Fibroblast of peridontal ligament (primary cell): ENCODE measurements around the gene GHR.

ENCODE experiments used
- DNase-seq: peaks from one replicate; pipeline ENCODE4 v3.0.0-alpha.2; 2010; ENCODE audit errors: extremely low read depth

GHR gene

GRCh38 chr5:42462083-42462482 is 38.8 kb downstream of the GHR start:
- no peak for DNase-seq

DNA sequence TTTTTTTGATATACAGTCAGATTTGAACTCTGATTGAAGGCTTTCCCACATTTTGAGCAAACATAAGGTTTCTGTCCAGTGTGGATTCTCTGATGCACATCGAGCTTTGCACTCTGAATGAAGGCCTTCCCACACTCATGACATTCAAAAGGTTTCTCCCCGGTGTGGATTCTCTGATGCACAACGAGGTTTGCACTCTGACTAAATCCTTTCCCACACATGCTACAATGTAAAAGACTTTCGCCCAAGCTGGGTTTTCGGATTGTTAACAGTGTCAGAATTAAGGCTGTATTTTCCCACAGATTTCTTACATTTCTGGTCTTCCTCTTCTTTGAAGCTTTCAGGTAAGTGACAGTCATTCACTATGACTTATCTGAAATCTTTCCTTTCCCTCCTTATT is 44.3 kb downstream of the GHR start:
- DNase-seq = no peak

DNA sequence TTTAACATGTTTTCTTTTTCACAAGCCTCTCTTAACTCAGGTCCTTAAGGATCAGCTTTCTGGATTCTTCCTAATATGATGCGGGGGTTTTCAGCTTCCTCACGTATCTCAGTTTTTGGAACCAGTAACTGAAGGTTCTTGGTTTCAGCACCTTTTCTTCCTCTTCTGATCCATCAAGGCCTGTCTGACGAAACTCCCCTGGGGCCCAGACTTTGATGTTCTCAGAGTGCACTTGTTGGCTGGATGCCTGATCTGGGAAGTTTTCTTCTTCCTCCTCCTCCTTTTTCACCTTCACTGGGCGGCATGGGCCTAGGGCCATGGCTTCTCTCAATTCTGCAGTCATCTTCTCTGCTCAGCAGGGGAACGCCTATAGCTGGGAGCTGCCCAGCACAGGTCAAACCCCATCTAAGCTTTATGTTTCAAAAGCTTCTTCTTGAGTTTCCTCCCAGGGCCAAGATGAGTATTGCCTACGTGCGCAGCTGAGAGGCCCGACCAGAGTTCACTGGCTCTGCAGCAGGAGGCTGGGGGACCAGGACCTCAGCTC is 44.8 kb downstream of the GHR start:
- no peak for DNase-seq

- no peak for DNase-seq
These were observed 60.4 kb downstream of the GHR start for GRCh38 chr5:42483472-42484154.

DNA sequence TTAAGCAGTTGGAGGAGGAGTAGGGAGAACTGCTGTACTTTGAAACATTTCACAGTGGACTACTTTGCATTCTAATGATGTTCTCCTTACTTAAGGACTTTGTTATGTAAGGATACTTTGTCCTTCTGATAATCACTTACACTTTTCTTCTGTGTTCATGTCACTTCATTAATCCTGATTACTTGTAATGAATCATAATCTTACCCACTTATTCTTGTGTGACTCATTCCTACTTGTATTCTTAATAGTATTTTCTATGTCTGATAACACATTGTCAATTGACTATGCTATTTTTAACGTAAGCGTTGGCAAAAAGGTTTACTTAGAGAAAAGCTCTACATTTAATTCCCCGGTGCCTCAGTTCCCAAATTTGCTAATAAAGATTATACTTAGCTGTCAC is 63.8 kb downstream of the GHR start:
- no peak for DNase-seq

GRCh38 chr5:42487821-42488220 is 64.6 kb downstream of the GHR start:
- DNase-seq = no peak

- no peak for DNase-seq
These were observed 67.6 kb downstream of the GHR start for GRCh38 chr5:42490831-42491230.

DNA sequence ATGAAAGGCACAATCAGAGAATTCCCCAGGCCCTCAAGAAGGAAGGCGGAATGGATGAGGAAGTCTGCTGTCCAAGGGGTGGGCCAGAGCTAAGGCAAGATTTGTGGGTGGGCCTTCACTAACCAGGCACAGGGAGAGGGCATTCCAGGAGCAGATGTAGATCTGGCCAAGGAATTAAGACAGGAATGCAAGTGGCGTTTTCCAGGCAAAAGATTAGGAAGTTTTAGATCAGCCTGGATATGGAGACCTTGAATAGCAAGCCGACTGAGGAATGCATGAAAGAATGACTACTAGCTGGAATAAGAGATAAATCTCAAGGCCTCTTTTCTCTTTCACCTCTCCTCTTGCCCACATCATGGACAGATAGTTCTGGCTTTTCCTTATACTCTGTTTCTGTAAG is 68.5 kb downstream of the GHR start:
- DNase-seq = no peak

DNA sequence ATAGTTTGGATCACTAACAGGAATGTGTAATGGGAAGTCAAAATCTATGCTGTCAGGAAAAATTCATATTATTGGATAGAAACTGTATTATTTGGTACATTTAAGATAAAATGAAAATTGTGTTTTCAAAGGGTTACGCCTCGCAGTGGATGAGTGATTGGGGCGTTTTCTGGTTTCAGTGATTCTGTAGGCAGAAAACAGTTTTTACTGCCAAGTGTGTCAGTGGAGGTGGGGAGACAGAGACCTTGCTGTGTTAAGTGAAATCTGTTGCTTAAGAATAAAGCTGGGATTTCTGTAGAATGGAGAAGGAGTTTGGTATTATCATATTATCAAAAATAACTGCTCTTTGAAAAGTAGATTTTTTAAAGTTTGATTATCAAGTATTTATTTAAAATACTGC is 69.7 kb downstream of the GHR start:
- no peak for DNase-seq

DNA sequence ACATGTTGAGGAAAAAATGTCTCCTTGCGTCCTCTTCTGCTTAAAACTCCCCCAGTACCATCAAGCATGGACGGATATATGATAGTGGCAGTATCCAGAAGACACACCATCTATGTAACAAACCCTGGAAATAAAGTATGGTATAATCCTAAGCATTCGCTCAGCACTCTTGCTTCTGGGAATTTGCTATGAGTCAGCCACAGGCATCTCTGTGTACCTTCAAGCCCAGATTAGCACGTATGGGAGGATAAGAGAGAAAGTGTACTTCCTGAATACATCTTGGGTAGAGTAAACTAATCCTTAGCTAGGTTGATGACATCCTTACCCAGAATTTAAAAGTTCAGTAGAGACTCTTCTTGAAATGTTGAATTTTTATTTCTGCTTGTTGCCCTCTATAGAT is 71.2 kb downstream of the GHR start:
- DNase-seq = no peak

GRCh38 chr5:42495914-42496313 is 72.7 kb downstream of the GHR start:
- no peak for DNase-seq

GRCh38 chr5:42496397-42497156 is 73.3 kb downstream of the GHR start:
- no peak for DNase-seq

DNA sequence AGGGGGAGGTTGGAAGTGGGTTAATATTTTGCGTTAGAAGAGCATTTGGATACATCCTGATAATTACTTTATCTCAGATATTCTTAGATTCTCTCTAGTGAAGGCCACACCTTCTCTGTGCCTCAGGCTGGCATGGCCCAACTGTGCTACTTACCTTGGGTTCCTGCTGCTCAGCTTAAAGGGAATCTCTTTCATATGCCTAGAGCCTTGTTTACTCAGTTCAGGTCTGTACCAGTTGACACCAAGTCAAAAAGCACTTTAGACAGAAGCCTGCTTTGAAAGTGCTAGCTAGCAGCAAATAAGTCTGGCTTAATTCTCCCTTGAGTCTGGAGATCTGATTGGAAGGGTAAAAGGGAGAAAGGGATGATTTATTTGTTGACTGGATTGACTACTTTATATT is 74.8 kb downstream of the GHR start:
- no peak for DNase-seq

GRCh38 chr5:42499016-42499415 is 75.8 kb downstream of the GHR start:
- no peak for DNase-seq

- no peak for DNase-seq
These were observed 76.9 kb downstream of the GHR start for GRCh38 chr5:42500003-42500599.

GRCh38 chr5:42502613-42503470 is 79.6 kb downstream of the GHR start:
- DNase-seq = no peak

GRCh38 chr5:42506662-42507061 is 83.4 kb downstream of the GHR start:
- DNase-seq = no peak

DNA sequence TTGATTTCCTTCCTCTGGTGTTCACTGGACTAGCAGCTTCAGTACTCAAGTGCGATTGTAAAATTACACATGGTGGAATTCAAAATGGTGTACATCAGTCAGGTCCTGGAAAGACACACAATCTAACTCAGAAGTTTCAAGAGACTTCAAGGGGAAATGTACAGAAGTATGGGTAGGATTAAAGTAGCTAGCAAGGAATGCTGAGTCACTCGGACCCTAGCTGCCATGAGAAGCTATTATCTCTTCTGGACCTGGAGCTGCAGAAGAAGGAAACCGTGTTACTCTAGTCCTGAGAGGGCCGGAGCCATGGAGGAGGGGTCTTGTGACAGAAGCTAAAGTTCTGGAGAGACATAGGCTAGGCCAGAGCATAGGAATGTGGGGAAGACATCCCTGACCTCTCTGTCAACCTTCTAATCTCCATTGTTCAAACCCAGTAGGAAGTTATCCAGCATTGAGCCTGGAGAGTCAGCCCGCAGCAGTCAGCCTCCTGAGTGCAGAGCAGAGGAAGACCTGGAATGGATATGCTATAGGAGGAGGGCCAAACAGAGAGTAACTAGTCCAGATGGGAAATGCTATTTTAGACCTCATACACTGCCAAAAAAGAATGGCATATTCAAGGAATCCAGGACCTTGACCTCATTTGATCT is 84.3 kb downstream of the GHR start:
- DNase-seq = no peak

- DNase-seq = no peak
These were observed 90.0 kb downstream of the GHR start for GRCh38 chr5:42513246-42513645.

GRCh38 chr5:42514754-42515153 is 91.5 kb downstream of the GHR start:
- DNase-seq = no peak

GRCh38 chr5:42515504-42515903 is 92.3 kb downstream of the GHR start:
- DNase-seq = no peak
